Neuronal stem cell (in vitro differentiated cells): Measurements from ENCODE around the gene INSC.

ENCODE experiments used
- DNase-seq: peaks from one replicate; pipeline ENCODE4 v3.0.0-alpha.2; 2013; ENCODE audit warnings: low spot score
- H2AFZ ChIP-seq: one replicate; pipeline ENCODE4 v1.6.1; 2013; ENCODE audit warnings: mild to moderate bottlenecking, low read length, inconsistent platforms
- H2AK5ac ChIP-seq: 2 replicates; pipeline ENCODE4 v1.6.1; 2013; ENCODE audit warnings: low read depth, mild to moderate bottlenecking, inconsistent platforms, low read length, moderate library complexity, mixed read lengths
- H2BK120ac ChIP-seq: 2 replicates; pipeline ENCODE4 v1.6.1; 2013; ENCODE audit warnings: low read depth, mild to moderate bottlenecking, inconsistent platforms, low read length, moderate library complexity, mixed read lengths
- H2BK12ac ChIP-seq: one replicate; pipeline ENCODE4 v1.6.1; 2013; ENCODE audit warnings: low read length, inconsistent platforms
- H2BK15ac ChIP-seq: 2 replicates; pipeline ENCODE4 v1.6.1; 2013; ENCODE audit warnings: mild to moderate bottlenecking, low read length, inconsistent platforms, mixed read lengths
- H2BK5ac ChIP-seq: one replicate; pipeline ENCODE4 v1.6.1; 2013; ENCODE audit warnings: inconsistent platforms, mild to moderate bottlenecking, low read length, moderate library complexity
- H3K14ac ChIP-seq: one replicate; pipeline ENCODE4 v1.6.1; 2013; ENCODE audit warnings: low read length, inconsistent platforms
- H3K18ac ChIP-seq: 2 replicates; pipeline ENCODE4 v1.6.1; 2013; ENCODE audit warnings: low read length, inconsistent platforms
- H3K23ac ChIP-seq: 2 replicates; pipeline ENCODE4 v1.6.1; 2013; ENCODE audit warnings: low read depth, mild to moderate bottlenecking, mixed read lengths, low read length, inconsistent platforms; ENCODE audit not compliant: poor library complexity
- H3K27ac ChIP-seq: replicated peaks from 3 replicates; pipeline ENCODE4 v1.5.1; 2013; ENCODE audit warnings: low read length, inconsistent platforms
- H3K27me3 ChIP-seq, 3 experiments: 2 replicates each; pipeline ENCODE4 v1.6.1; 2013; ENCODE audit warnings: low read length in 3 of 3, mild to moderate bottlenecking in 2 of 3, inconsistent platforms in 1 of 3, low read depth in 1 of 3, mixed read lengths in 1 of 3, moderate library complexity in 1 of 3; ENCODE audit not compliant: control insufficient read depth in 3 of 3, insufficient read depth in 3 of 3
- H3K36me3 ChIP-seq, 2 donors: replicated peaks in 1 of 2; 2 replicates each; pipeline ENCODE4 v1.6.1; 2013; ENCODE audit warnings: low read length in 2 of 2; ENCODE audit not compliant: control insufficient read depth in 2 of 2, insufficient read depth in 2 of 2
- H3K4ac ChIP-seq: 2 replicates; pipeline ENCODE4 v1.6.1; 2013; ENCODE audit warnings: inconsistent platforms, mild to moderate bottlenecking, low read length, moderate library complexity
- H3K4me1 ChIP-seq, 2 donors: 1 replicate in 1 of 2; 2 replicates in 1 of 2; pipeline ENCODE4 v1.6.1; 2013; ENCODE audit warnings: low read length in 2 of 2, low read depth in 1 of 2; ENCODE audit not compliant: control insufficient read depth in 2 of 2, insufficient read depth in 1 of 2
- H3K4me2 ChIP-seq: one replicate; pipeline ENCODE4 v1.6.1; 2013; ENCODE audit warnings: mild to moderate bottlenecking, low read length, inconsistent platforms; ENCODE audit not compliant: insufficient read depth, poor library complexity, severe bottlenecking
- H3K4me3 ChIP-seq, 2 donors: 2 replicates each; pipeline ENCODE4 v1.5.1; 2013; ENCODE audit warnings: low read length in 2 of 2, mild to moderate bottlenecking in 2 of 2, inconsistent platforms in 1 of 2, moderate library complexity in 1 of 2
- H3K79me1 ChIP-seq: one replicate; pipeline ENCODE4 v1.6.1; 2013; ENCODE audit warnings: low read depth, mild to moderate bottlenecking, inconsistent platforms, low read length, moderate library complexity
- H3K9ac ChIP-seq: one replicate; pipeline ENCODE4 v1.6.1; 2013; ENCODE audit warnings: mild to moderate bottlenecking, low read depth, low read length, inconsistent platforms; ENCODE audit not compliant: poor library complexity
- H3K9me3 ChIP-seq, 2 donors: replicated peaks in 1 of 2; 2 replicates each; pipeline versions ENCODE3 to v1.6.1; 2013; ENCODE audit warnings: low read length in 2 of 2, mild to moderate bottlenecking in 2 of 2, inconsistent platforms in 1 of 2, low read depth in 1 of 2, mixed read lengths in 1 of 2, moderate library complexity in 1 of 2; ENCODE audit not compliant: control insufficient read depth in 2 of 2, insufficient read depth in 1 of 2
- H4K8ac ChIP-seq: one replicate; pipeline ENCODE4 v1.6.1; 2013; ENCODE audit warnings: low read depth, mild to moderate bottlenecking, inconsistent platforms, low read length, moderate library complexity
- H4K91ac ChIP-seq: one replicate; pipeline ENCODE4 v1.6.1; 2013; ENCODE audit warnings: low read length, low read depth, mild to moderate bottlenecking, inconsistent platforms; ENCODE audit not compliant: poor library complexity
- WGBS, 2 donors: extraction: QIAGEN DNeasy Blood & Tissue Kit; methylation state at CpG; one replicate each; pipeline ENCODE4 v1.1.7; 2013; ENCODE audit warnings: missing lambda C conversion rate in 2 of 2, mixed read lengths in 1 of 2; ENCODE audit not compliant: insufficient read length in 2 of 2, insufficient replicate concordance in 1 of 2; ENCODE audit errors: extremely low coverage in 2 of 2; 5-methylcytosine and 5-hydroxymethylcytosine counted together

Gene INSC

GRCh38 chr11:15288863-15289262 is 174.1 kb downstream of the INSC start:
- H2BK15ac ChIP-seq = no peak overlapping the region
- peaks cover 0 to 4% of the 10 kb centered on the region in 2 donors for H3K4me1 ChIP-seq
- H4K91ac ChIP-seq = no peak overlapping the region
- no peak overlapping the region for H3K27ac ChIP-seq
- WGBS, 2 donors = no CpG with 5 or more reads among the region's 2 CpGs
- H2BK5ac ChIP-seq = no peak overlapping the region
- H2BK120ac ChIP-seq = no peak overlapping the region
- no peak overlapping the region for H4K8ac ChIP-seq
- no peak overlapping the region for H3K23ac ChIP-seq
- no peaks in the 10 kb centered on the region for H3K79me1 ChIP-seq
- no peak overlapping the region for H2AK5ac ChIP-seq
- H3K14ac ChIP-seq = no peak overlapping the region
- H3K27me3 ChIP-seq = no peaks in the 10 kb centered on the region
- H2BK12ac ChIP-seq = no peak overlapping the region
- no peak overlapping the region for H3K4me3 ChIP-seq
- no peaks in the 10 kb centered on the region for H3K9me3 ChIP-seq
- no peak overlapping the region for H2AFZ ChIP-seq
- DNase-seq = no peak
- H3K36me3 ChIP-seq = no peaks in the 10 kb centered on the region
- no peak overlapping the region for H3K4me2 ChIP-seq
- no peak overlapping the region for H3K18ac ChIP-seq
- no peak overlapping the region for H3K9ac ChIP-seq
- no peak overlapping the region for H3K4ac ChIP-seq

- Histone ChIP-seq H2AFZ (no peak overlapping the region), H3K18ac (no peak overlapping the region), H3K4me2 (no peak overlapping the region), H3K9me3 (no peaks in the 10 kb centered on the region), H2BK120ac (no peak overlapping the region), H4K8ac (no peak overlapping the region), H3K27me3 (no peaks in the 10 kb centered on the region), H3K27ac (no peak overlapping the region), H2BK15ac (no peak overlapping the region), H3K14ac (no peak overlapping the region), H4K91ac (no peak overlapping the region), H3K36me3 (no peaks in the 10 kb centered on the region), H2BK12ac (no peak overlapping the region), H3K4me3 (no peak overlapping the region), H3K23ac (no peak overlapping the region), H2AK5ac (no peak overlapping the region), H3K79me1 (no peaks in the 10 kb centered on the region), H3K4ac (no peak overlapping the region), H2BK5ac (no peak overlapping the region), H3K9ac (no peak overlapping the region), H3K4me1 (peaks cover 0 to 4% of the 10 kb centered on the region in 2 donors)
- no peak for DNase-seq
- no CpG with 5 or more reads among the region's 5 CpGs for WGBS, 2 donors
Observed at GRCh38 chr11:15289723-15290122, 175.0 kb downstream of the INSC start.

DNA sequence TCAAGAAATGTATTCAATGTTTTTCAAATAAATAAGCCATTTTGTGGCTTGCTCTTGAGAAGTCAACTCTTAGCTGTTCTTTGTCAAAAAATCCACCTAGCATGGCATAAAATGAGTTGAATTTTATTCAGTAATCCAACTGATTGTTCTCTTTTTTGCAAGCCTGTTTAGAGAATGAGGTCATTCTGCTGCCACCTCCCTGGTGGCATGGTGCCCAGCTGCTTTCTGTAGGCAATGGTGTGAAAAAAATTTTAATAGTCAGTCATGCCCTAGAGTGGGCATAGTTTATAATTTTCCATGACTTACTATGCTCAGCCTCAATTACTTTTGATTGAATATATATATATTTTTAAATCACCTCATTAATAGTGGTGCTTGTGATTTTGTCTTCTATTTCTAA is 177.2 kb downstream of the INSC start:
- Histone ChIP-seq H3K9ac (no peak overlapping the region), H3K4me2 (no peak overlapping the region), H3K9me3 (no peaks in the 10 kb centered on the region), H3K18ac (no peak overlapping the region), H2BK15ac (no peak overlapping the region), H2AK5ac (no peak overlapping the region), H2BK5ac (no peak overlapping the region), H3K27ac (no peak overlapping the region), H2BK12ac (no peak overlapping the region), H3K79me1 (no peaks in the 10 kb centered on the region), H3K14ac (no peak overlapping the region), H2AFZ (no peak overlapping the region), H2BK120ac (no peak overlapping the region), H3K36me3 (no peaks in the 10 kb centered on the region), H4K91ac (no peak overlapping the region), H3K4ac (no peak overlapping the region), H3K4me3 (no peak overlapping the region), H3K4me1 (peaks cover 0 to 4% of the 10 kb centered on the region in 2 donors), H4K8ac (no peak overlapping the region), H3K23ac (no peak overlapping the region), H3K27me3 (no peaks in the 10 kb centered on the region)
- DNase-seq = no peak

DNA sequence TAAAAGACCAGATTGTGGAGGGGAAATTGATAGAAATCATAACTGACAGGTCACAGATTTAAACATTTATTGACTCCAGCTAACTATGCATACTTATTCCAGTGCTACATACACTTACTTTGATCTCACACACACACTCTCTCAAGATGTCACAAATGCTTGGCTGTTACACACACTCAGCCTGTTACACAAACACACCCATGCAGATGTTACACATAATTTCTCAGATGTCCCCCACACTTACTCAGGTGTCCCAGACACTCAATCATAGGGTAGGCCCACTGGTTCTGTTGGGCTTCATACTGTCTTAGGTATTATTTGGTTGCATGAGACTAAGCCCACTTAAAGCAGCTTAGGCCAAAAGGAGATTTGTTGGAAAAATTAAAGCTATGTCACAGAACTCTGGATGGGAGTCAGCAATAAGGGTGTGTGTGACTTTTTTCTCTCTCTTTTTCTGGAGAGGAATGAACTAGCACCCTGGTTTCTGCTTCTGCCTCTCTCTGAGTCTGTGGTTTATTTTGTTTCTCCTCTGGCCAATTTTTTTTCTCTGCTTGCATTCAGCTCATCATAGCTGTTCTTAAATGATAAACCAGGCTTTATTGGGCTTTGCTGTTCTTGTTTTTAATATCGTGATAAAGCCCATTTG is 179.4 kb downstream of the INSC start:
- H2BK12ac ChIP-seq = no peak overlapping the region
- H3K36me3 ChIP-seq = no peaks in the 10 kb centered on the region
- no peak overlapping the region for H3K18ac ChIP-seq
- H3K4me3 ChIP-seq = no peak overlapping the region
- H4K91ac ChIP-seq = no peak overlapping the region
- peaks cover 0 to 4% of the 10 kb centered on the region in 2 donors for H3K4me1 ChIP-seq
- H3K9me3 ChIP-seq = no peaks in the 10 kb centered on the region
- H2BK120ac ChIP-seq = no peak overlapping the region
- no peak overlapping the region for H3K4me2 ChIP-seq
- H2AK5ac ChIP-seq = no peak overlapping the region
- WGBS, 2 donors = no CpG with 5 or more reads among the region's 1 CpG
- no peaks in the 10 kb centered on the region for H3K79me1 ChIP-seq
- no peak overlapping the region for H3K23ac ChIP-seq
- no peak overlapping the region for H3K27ac ChIP-seq
- no peak overlapping the region for H2AFZ ChIP-seq
- no peak overlapping the region for H2BK5ac ChIP-seq
- H3K9ac ChIP-seq = no peak overlapping the region
- no peak for DNase-seq
- no peak overlapping the region for H3K4ac ChIP-seq
- H2BK15ac ChIP-seq = no peak overlapping the region
- no peak overlapping the region for H3K14ac ChIP-seq
- H3K27me3 ChIP-seq = no peaks in the 10 kb centered on the region
- H4K8ac ChIP-seq = no peak overlapping the region
